Right lobe of liver (tissue), 4 donors: ENCODE measurements around the gene DRC1.

Experiments
- CTCF ChIP-seq, 4 donors: fragments of 200-600 bp in 3 of 4; fragments of 450-650 bp in 1 of 4; IDR thresholded peaks; one replicate each; pipeline versions ENCODE4 v1.5.1 to v1.8.0; 2016 to 2022; ENCODE audit warnings: antibody characterized with exemption in 4 of 4, mild to moderate bottlenecking in 2 of 4
- POLR2A ChIP-seq: fragments of 450-650 bp; IDR thresholded peaks from one replicate; pipeline ENCODE4 v1.6.1; 2017; ENCODE audit warnings: antibody characterized with exemption, mild to moderate bottlenecking
- donor health status: DM: no; HTN: no; CAD: no.
- donor health status: DM: no; HTN: no; CAD: no.
- donor health status: DM: no; HTN: yes; CAD: no.

- TF ChIP-seq CTCF (IDR thresholded peaks at IDR 0.05) (no peak), POLR2A (no peak)
Measured at GRCh38 chr2:26363323-26363722, 38.4 kb upstream of the DRC1 start.
